HEK293 (cell line): Measurements from ENCODE around the gene TMEM271.

Experiments used
- CTCF ChIA-PET: fragments of 350-600 bp; formaldehyde crosslinking; extraction: SDS; loops from one replicate; lab custom pipeline; 2021; ENCODE audit warnings: antibody characterized with exemption; lab: Yijun Ruan, JAX
- POLR2A ChIA-PET: fragments of 300-600 bp; formaldehyde crosslinking; extraction: SDS; loops from one replicate; lab custom pipeline; 2020; ENCODE audit warnings: antibody characterized with exemption, inconsistent platforms; lab: Yijun Ruan, JAX
- H3K27ac ChIP-seq: fragments of 200-500 bp; sonication (Bioruptor generic); 2 replicates; pipeline ENCODE4 v1.5.1; 2014; ENCODE audit warnings: low read depth, low read length, control low read depth, inconsistent platforms; ENCODE audit errors: extremely low read depth
- H3K36me3 ChIP-seq, 2 experiments: fragments of 200-500 bp in 1 of 2; sonication (Bioruptor generic) in 1 of 2; 1 replicate in 1 of 2; 2 replicates in 1 of 2; pipeline ENCODE4 v1.5.1; 2014 to 2017; ENCODE audit warnings: inconsistent platforms in 2 of 2, low read length in 2 of 2; ENCODE audit not compliant: control insufficient read depth in 2 of 2, insufficient read depth in 1 of 2
- H3K4me1 ChIP-seq: fragments of 200-500 bp; sonication (Bioruptor generic); 2 replicates; pipeline ENCODE4 v1.5.1; 2014; ENCODE audit warnings: mild to moderate bottlenecking, low read length, inconsistent platforms; ENCODE audit not compliant: control insufficient read depth, insufficient read depth
- H3K4me3 ChIP-seq: 2 replicates; pipeline ENCODE4 v1.5.1; 2011; ENCODE audit warnings: low read depth, mild to moderate bottlenecking, control low read depth, low read length, moderate library complexity
- H3K9me3 ChIP-seq: fragments of 200-500 bp; sonication (Bioruptor generic); 2 replicates; pipeline ENCODE4 v1.5.1; 2014; ENCODE audit warnings: low read depth, low read length, inconsistent platforms; ENCODE audit not compliant: control insufficient read depth, insufficient read depth
- GLI4 ChIP-seq: fragments of 450-650 bp; formaldehyde crosslinking; IDR thresholded peaks from 2 replicates; pipeline ENCODE4 v1.5.1; 2016; ENCODE audit warnings: missing biosample characterization, missing genetic modification characterization
- GLIS2 ChIP-seq: fragments of 450-650 bp; formaldehyde crosslinking; IDR thresholded peaks from 2 replicates; pipeline ENCODE4 v1.5.1; 2016; ENCODE audit warnings: missing biosample characterization, missing genetic modification characterization
- KLF10 ChIP-seq: fragments of 450-650 bp; IDR thresholded peaks from 2 replicates; pipeline ENCODE4 v1.5.1; 2018; ENCODE audit warnings: missing biosample characterization, mild to moderate bottlenecking, missing genetic modification characterization
- KLF16 ChIP-seq: fragments of 450-650 bp; formaldehyde crosslinking; IDR thresholded peaks from 2 replicates; pipeline ENCODE4 v1.5.1; 2017; ENCODE audit warnings: missing biosample characterization, missing genetic modification characterization
- WT1 ChIP-seq: fragments of 450-650 bp; formaldehyde crosslinking; IDR thresholded peaks from 2 replicates; pipeline ENCODE4 v1.5.1; 2016; ENCODE audit warnings: missing biosample characterization, missing genetic modification characterization
- ZBTB11 ChIP-seq: fragments of 450-650 bp; formaldehyde crosslinking; conservative IDR thresholded peaks from 2 replicates; pipeline ENCODE4 v1.5.1; 2016; ENCODE audit warnings: low read depth, missing biosample characterization, missing genetic modification characterization
- ZNF121 ChIP-seq: fragments of 450-650 bp; formaldehyde crosslinking; IDR thresholded peaks from 2 replicates; pipeline ENCODE4 v1.5.1; 2016; ENCODE audit warnings: missing biosample characterization, missing genetic modification characterization
- ZNF133 ChIP-seq: fragments of 450-650 bp; formaldehyde crosslinking; IDR thresholded peaks from 2 replicates; pipeline ENCODE4 v1.5.1; 2016; ENCODE audit warnings: missing biosample characterization, missing genetic modification characterization
- ZNF184 ChIP-seq: fragments of 450-650 bp; IDR thresholded peaks from 2 replicates; pipeline ENCODE4 v1.5.1; 2018; ENCODE audit warnings: missing biosample characterization, mild to moderate bottlenecking, missing genetic modification characterization
- ZNF211 ChIP-seq: fragments of 450-650 bp; formaldehyde crosslinking; IDR thresholded peaks from 2 replicates; pipeline ENCODE4 v1.5.1; 2016; ENCODE audit warnings: low read depth, missing biosample characterization, missing genetic modification characterization
- ZNF311 ChIP-seq: fragments of 450-650 bp; formaldehyde crosslinking; IDR thresholded peaks from 2 replicates; pipeline ENCODE4 v1.5.1; 2017; ENCODE audit warnings: missing biosample characterization, missing genetic modification characterization, borderline replicate concordance
- ZNF48 ChIP-seq: fragments of 450-650 bp; formaldehyde crosslinking; IDR thresholded peaks from 2 replicates; pipeline ENCODE4 v1.5.1; 2016; ENCODE audit warnings: missing biosample characterization, missing genetic modification characterization
- ZNF488 ChIP-seq: fragments of 450-650 bp; formaldehyde crosslinking; IDR thresholded peaks from 2 replicates; pipeline ENCODE4 v1.5.1; 2016; ENCODE audit warnings: missing biosample characterization, missing genetic modification characterization
- ZNF548 ChIP-seq: fragments of 450-650 bp; formaldehyde crosslinking; IDR thresholded peaks from 2 replicates; pipeline ENCODE4 v1.5.1; 2016; ENCODE audit warnings: missing biosample characterization, missing genetic modification characterization
- ZNF624 ChIP-seq: fragments of 450-650 bp; formaldehyde crosslinking; IDR thresholded peaks from 2 replicates; pipeline ENCODE4 v1.5.1; 2017; ENCODE audit warnings: missing biosample characterization, missing genetic modification characterization
- ZNF629 ChIP-seq: fragments of 450-650 bp; formaldehyde crosslinking; IDR thresholded peaks from 2 replicates; pipeline ENCODE4 v1.5.1; 2017; ENCODE audit warnings: missing biosample characterization, missing genetic modification characterization
- ZNF664 ChIP-seq: fragments of 450-650 bp; formaldehyde crosslinking; IDR thresholded peaks from 2 replicates; pipeline ENCODE4 v1.5.1; 2016; ENCODE audit warnings: missing biosample characterization, missing genetic modification characterization
- ZNF791 ChIP-seq: fragments of 450-650 bp; formaldehyde crosslinking; IDR thresholded peaks from 2 replicates; pipeline ENCODE4 v1.5.1; 2016; ENCODE audit warnings: missing biosample characterization, missing genetic modification characterization
- ZSCAN30 ChIP-seq: fragments of 450-650 bp; IDR thresholded peaks from 2 replicates; pipeline ENCODE4 v1.5.1; 2018; ENCODE audit warnings: missing biosample characterization, mild to moderate bottlenecking, missing genetic modification characterization, moderate library complexity
- ZSCAN5A ChIP-seq: fragments of 450-650 bp; formaldehyde crosslinking; IDR thresholded peaks from 2 replicates; pipeline ENCODE4 v1.5.1; 2016; ENCODE audit warnings: missing biosample characterization, missing genetic modification characterization
- TF ChIP-seq, protein P1 (sequence below): fragments of 450-650 bp; formaldehyde crosslinking; IDR thresholded peaks from 2 replicates; pipeline ENCODE4 v1.5.1; 2017; ENCODE audit warnings: missing biosample characterization, missing genetic modification characterization
- TF ChIP-seq, protein P2 (sequence below): fragments of 450-650 bp; formaldehyde crosslinking; IDR thresholded peaks from 2 replicates; pipeline ENCODE4 v1.5.1; 2016; ENCODE audit warnings: missing biosample characterization, missing genetic modification characterization
- TF ChIP-seq, protein P3 (sequence below): fragments of 450-650 bp; formaldehyde crosslinking; IDR thresholded peaks from 2 replicates; pipeline ENCODE4 v1.5.1; 2016; ENCODE audit warnings: missing biosample characterization, missing genetic modification characterization, borderline replicate concordance

The TMEM271 gene

GRCh38 chr4:525660-526059 lies 50.4 kb downstream of the TMEM271 start:
- POLR2A ChIA-PET = no interaction called here
- no peaks in the 10 kb centered on the region for H3K9me3 ChIP-seq
- no peaks in the 10 kb centered on the region for H3K4me1 ChIP-seq
- H3K36me3 ChIP-seq = peaks cover 0 to 95% of the 10 kb centered on the region in 2 experiments; a peak in 1 of 3 replicates
- TF ChIP-seq, protein P1, sequence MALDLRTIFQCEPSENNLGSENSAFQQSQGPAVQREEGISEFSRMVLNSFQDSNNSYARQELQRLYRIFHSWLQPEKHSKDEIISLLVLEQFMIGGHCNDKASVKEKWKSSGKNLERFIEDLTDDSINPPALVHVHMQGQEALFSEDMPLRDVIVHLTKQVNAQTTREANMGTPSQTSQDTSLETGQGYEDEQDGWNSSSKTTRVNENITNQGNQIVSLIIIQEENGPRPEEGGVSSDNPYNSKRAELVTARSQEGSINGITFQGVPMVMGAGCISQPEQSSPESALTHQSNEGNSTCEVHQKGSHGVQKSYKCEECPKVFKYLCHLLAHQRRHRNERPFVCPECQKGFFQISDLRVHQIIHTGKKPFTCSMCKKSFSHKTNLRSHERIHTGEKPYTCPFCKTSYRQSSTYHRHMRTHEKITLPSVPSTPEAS (tag by site-specific recombination) = no peak
- TF ChIP-seq ZNF133 (tag by site-specific recombination) (no peak), KLF16 (tag by site-specific recombination) (no peak), ZNF548 (tag by site-specific recombination) (no peak), ZSCAN5A (no peak), ZNF184 (no peak), ZBTB11 (tag by site-specific recombination) (no peak), ZNF488 (no peak), ZNF791 (no peak), ZNF211 (tag by site-specific recombination) (no peak), GLIS2 (tag by site-specific recombination) (no peak), ZNF311 (no peak), ZSCAN30 (tag by site-specific recombination) (no peak), ZNF624 (tag by site-specific recombination) (no peak), WT1 (tag by site-specific recombination) (no peak), ZNF629 (tag by site-specific recombination) (no peak), ZNF121 (tag by site-specific recombination) (no peak), KLF10 (no peak)
- TF ChIP-seq, protein P2, sequence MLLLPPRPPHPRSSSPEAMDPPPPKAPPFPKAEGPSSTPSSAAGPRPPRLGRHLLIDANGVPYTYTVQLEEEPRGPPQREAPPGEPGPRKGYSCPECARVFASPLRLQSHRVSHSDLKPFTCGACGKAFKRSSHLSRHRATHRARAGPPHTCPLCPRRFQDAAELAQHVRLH (tag by site-specific recombination) = no peak
- no peak overlapping the region for H3K4me3 ChIP-seq
- H3K27ac ChIP-seq = no peak overlapping the region
- CTCF ChIA-PET = interaction anchor here (0.7 kb wide), 1 partner anchor 23 kb away, joined by 4 read pairs; no protein-coding TSS in a partner anchor

GRCh38 chr4:524196-524595 lies 51.9 kb downstream of the TMEM271 start:
- H3K36me3 ChIP-seq = peaks cover 0 to 94% of the 10 kb centered on the region in 2 experiments; a peak in 1 of 3 replicates
- no peak overlapping the region for H3K4me3 ChIP-seq
- CTCF ChIA-PET = no interaction called here
- H3K9me3 ChIP-seq = no peaks in the 10 kb centered on the region
- H3K4me1 ChIP-seq = no peaks in the 10 kb centered on the region
- no peak overlapping the region for H3K27ac ChIP-seq
- POLR2A ChIA-PET = no interaction called here
- TF ChIP-seq ZNF664 (tag by site-specific recombination) (no peak), GLI4 (tag by site-specific recombination) (no peak), ZBTB11 (tag by site-specific recombination) (no peak), ZNF48 (tag by site-specific recombination) (no peak)
- TF ChIP-seq, protein P3, sequence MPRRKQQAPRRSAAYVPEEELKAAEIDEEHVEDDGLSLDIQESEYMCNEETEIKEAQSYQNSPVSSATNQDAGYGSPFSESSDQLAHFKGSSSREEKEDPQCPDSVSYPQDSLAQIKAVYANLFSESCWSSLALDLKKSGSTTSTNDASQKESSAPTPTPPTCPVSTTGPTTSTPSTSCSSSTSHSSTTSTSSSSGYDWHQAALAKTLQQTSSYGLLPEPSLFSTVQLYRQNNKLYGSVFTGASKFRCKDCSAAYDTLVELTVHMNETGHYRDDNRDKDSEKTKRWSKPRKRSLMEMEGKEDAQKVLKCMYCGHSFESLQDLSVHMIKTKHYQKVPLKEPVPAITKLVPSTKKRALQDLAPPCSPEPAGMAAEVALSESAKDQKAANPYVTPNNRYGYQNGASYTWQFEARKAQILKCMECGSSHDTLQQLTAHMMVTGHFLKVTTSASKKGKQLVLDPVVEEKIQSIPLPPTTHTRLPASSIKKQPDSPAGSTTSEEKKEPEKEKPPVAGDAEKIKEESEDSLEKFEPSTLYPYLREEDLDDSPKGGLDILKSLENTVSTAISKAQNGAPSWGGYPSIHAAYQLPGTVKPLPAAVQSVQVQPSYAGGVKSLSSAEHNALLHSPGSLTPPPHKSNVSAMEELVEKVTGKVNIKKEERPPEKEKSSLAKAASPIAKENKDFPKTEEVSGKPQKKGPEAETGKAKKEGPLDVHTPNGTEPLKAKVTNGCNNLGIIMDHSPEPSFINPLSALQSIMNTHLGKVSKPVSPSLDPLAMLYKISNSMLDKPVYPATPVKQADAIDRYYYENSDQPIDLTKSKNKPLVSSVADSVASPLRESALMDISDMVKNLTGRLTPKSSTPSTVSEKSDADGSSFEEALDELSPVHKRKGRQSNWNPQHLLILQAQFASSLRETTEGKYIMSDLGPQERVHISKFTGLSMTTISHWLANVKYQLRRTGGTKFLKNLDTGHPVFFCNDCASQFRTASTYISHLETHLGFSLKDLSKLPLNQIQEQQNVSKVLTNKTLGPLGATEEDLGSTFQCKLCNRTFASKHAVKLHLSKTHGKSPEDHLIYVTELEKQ = no peak
